HG02678 (cell line): ENCODE results near the gene GJC1.
"Not testable (repeated sequence)": the region's sequence is repeated elsewhere in the genome, so short reads cannot be mapped to it uniquely, and the experiment has no call there.

Source experiments
- ATAC-seq: cut with Tn5 transposase; IDR thresholded peaks from one replicate; pipeline ENCODE4 v1.9.1; 2021; ENCODE audit warnings: mild to moderate bottlenecking, moderate library complexity; ENCODE audit not compliant: unreplicated experiment

Gene GJC1

DNA sequence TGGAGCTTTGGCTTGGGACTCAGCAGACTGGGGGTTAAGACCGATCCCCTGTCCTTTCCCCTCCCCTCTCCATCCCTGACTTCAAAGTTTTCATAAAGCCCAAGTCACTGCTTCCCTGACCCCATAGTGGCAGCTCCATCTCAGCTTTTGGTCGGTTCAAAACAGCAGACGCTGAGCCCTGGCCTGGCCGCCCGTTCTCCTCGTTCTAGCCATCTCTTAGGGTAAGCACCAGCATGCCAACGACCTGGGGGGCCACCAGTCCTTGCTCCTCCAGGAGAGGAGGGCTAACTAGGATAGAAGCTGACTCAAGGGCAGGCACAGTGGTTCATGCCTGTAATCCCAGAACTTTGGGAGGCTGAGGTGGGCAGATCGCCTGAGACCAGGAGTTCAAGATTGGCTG is 16.1 kb upstream of the GJC1 start:
- no peak for ATAC-seq

DNA sequence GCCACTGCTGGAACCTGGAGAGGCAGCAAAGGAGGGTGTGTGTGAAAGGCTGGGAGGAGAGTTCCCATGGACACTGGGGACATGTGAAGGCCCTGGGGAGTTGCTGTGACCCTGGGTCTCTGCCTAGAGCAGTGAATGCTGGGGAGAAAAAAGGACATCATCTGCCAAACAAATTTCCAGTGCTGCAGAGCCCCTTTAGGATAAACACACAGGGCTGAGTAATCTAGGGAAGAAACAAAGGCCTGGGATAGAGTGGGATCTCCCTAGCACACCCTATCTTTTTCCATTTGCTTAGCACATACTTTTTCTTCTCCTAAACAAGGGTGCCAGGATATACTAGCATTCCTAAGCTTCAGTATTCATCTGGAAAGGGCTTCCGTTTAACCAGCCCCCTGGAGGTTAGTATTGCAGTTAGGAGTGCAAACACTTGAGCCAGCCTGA is 14.3 kb upstream of the GJC1 start:
- no peak for ATAC-seq

DNA sequence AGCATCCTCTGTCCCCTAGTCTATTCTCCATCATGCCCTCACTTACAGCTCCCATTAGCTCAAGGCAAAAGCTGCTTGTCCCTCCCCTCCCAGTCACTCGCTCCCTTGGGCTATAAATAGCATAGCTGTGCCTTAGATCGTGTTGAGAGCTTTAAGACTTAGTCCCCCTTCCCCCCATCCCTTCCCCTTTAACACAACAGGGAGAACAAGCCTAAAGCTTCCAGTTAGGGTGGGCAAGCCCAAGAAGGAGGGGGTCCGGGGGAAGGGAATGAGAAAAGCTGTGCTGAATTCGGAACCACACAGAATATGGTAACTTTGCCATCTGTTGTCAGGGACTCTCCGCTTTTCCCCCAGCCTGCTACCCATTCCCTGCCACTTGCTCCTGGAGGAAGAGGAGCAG is 12.7 kb upstream of the GJC1 start:
- ATAC-seq, result no peak

DNA sequence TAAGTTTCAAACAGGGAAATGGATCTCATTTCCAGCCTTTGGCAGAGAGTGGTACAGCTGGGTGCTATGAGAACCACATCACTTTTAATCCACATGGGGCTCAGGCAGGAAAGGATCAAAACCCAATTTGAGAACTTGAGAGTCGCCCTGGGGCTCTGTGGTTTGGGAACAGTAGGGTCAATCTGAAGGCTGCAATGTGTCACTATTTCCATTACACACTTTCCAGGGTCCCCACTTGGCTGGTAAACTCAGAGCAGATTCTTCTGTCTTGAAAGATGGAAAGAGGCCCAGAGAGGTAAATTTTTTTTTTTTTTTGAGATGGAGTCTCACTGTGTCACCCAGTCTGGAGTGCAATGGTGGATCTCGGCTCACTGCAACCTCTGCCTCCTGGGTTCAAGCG is 10.8 kb upstream of the GJC1 start:
- ATAC-seq, result no peak

DNA sequence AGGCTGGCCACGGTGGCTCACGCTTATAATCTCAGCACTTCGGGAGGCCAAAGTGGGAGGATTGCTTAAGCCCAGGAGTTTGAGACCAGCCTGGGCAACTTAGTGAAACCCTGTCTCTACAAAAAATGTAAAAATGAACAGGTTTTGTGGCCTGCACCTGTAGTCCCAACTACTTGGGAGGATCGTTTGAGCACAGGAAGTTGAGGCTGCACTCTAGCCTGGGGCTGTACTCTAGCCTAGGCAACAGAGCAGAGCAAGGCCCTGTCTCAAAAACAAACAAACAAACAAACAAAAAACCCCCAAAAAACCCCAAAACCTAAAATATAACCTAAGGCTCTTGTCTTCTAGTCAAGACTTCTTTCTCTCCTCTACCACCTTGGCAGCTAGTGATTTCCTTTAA is 10.2 kb upstream of the GJC1 start:
- no peak for ATAC-seq

DNA sequence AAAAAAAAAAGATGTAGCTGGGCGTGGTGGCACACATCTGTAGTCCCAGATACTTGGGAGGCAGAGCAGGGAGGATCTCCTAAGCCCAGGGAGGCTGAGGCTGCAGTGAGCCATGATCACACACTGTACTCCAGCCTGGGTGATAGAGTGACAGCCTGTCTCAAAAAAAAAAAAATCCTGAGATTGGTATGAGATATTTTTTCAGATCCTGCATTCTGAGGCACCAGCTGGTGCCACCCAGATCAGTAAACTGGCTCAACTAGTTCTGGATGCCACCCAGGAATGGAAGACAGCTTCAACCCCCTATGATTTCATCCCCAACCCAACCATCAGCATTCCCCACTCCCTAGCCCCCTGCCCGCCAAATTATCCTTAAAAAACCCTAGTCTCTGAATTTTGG is 7.1 kb upstream of the GJC1 start:
- no peak for ATAC-seq

DNA sequence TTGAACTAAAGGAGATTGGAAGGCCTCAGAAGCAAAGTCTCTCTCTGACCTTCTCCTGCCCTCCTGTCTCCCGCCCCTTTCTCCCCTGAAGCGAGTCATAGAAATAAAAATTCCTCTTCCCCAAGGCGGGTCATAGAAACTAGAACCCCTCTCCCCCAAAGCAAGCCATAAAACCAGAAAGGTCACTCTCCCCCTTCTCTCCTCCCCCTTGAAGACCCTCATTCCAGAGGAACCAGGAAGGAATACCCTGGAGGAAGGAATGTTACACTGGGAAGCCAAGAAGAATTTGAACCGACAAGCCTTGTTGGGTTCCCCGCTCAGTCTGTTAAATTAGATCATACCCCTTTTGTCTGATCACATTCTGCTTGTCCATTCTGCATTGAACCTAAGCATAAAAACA is 2.7 kb upstream of the GJC1 start:
- no peak for ATAC-seq

DNA sequence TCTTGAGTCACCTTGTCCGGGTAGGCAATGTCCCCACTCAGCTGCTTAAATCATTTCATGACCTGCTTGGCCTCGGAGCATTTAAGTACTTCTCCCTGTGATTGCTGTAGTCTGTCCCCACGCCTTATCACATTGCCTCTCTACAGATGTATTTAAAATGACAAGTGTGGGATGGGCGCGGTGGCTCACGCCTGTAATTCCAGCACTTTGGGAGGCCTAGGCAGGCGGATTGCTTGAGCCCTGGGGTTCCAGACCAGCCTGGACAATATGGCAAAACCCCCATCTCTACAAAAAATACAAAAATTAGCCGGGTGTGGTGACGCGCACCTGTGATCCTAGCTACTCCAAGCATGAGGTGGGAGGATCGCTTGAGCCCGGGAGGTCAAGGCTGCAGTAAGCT is 1.3 kb upstream of the GJC1 start:
- no peak for ATAC-seq

DNA sequence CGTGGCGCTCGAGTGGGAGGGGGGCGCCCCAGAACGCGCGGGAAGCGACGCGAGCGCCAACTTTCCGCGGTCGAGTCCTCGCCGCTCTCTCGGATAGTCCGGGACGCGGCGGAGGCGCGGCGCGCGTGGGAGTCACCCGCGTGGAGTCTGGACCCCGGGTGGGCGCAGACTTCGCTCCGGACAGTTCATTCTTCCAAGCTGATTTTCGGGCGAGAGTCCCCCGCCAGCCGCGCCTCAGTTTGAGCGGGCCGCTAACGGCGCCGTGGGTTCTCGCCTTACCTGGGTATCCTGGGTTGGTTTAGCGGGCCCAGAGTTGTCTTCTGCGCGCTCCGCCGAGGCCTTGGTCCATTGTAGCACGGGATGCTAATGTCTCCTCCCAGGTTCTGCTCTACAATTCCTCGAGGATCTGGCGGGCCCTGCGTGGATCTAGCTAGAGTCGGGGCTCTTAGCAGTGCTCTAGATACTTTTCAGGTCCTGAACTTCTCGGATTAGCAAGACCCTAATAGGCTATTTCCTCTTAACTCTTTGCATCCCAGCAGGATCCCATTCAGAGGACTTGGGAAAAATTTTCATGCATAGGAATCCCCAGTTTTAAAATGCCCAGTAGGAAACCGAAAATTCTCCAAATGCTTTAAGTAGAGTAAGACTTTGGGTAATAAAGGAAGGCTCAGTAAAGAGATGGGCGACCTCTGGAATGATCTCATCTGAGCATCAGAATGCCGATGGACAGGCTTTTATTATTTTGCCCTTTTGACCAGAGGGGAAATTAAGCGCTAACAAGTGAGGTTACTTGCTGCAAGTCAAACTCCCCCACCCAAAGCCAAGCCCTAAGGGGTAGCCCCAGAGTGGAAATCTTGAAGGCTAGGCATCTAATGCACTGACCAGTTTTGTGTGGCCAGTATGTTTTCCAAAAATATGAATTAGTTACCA is 537 bp upstream of the GJC1 start:
- no peak for ATAC-seq

DNA sequence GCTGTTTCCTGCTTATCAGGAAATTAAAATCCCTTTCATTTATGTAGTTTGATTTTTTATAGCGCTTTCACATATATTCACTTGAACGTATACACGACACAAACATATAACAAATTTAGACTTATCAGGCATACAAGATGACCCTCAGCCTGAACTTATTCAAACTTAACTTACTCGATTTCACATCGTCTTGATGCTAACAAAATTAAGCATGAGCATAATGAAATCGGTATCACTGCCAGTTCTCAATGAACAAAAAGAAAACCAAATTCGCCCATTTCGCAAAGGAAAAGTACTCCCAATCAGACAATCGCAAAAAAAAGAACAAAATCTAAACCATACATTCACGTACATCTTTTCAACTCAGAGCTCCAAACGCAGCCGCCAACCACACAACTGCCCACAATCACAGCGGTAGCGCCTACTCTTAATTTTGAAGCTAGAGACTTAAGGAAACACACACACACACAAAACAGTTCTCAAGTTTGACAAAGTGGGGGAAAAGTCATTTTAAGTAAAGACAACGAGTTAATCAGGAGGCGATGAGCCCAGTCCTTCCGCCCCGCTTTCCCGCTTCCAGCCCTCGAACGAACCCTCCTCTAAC is 1.1 kb downstream of the GJC1 start:
- ATAC-seq, result no peak

DNA sequence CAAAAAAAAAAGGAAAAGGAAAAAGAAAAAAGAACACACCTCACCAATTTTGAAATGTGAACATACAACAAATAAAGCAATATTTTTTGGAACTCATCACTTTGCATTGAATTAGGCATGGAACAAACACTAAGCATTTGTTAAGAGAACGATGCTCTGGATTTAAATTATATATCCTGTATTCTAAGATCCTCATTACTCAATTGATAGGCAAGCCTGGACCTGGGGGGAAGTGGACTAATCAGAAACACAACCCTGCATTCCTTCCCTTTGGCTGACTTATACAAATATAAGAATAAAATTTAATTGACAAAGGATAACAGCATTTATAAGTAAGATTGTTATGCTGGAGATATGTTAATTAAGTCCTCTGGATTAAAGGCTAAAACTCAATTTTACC is 2.2 kb downstream of the GJC1 start:
- no peak for ATAC-seq

DNA sequence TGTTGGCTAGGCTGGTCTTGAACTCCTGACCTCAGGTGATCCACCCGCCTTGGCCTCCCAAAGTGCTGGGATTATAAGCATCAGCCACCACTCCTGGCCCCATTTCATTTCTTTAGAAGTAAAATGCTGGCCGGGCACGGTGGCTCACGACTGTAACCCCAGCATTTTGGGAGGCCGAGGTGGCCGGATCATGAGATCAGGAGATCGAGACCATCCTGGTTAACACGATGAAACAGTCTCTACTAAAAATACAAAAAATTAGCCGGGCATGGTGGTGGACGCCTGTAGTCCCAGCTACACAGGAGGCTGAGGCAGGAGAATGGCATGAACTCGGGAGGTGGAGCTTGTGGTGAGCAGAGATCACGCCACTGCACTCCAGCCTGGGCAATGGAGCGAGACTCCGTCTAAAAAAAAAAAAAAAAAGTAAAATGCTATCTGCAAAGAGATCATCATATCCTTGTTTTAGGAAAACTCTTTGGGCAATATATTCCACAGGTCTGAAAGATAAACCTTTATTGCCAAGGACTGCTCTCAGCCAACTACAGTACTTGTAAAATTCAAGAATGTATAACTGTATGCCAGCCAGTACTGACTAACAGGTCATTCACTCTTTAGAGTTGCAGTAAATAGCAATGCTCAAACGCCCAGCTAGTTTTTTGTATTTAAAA is 3.8 kb downstream of the GJC1 start:
- ATAC-seq, result no peak

DNA sequence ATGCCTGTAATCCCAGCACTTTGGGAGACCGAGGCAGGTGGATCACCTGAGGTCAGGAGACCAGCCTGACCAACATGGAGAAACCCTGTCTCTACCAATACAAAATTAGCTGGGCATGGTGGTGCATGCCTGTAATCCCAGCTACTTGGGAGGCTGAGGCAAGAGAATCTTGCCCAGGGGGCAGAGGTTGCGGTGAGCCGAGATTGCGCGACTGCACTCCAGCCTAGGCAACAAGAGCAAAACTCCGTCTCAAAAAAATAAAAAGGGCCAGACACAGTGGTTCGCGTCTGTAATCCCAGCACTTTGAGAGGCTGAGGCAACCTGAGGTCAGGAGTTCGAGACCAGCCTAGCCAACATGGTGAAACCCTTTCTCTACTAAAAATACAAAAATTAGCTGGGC is 4.9 kb downstream of the GJC1 start:
- not testable (repeated sequence) for ATAC-seq

DNA sequence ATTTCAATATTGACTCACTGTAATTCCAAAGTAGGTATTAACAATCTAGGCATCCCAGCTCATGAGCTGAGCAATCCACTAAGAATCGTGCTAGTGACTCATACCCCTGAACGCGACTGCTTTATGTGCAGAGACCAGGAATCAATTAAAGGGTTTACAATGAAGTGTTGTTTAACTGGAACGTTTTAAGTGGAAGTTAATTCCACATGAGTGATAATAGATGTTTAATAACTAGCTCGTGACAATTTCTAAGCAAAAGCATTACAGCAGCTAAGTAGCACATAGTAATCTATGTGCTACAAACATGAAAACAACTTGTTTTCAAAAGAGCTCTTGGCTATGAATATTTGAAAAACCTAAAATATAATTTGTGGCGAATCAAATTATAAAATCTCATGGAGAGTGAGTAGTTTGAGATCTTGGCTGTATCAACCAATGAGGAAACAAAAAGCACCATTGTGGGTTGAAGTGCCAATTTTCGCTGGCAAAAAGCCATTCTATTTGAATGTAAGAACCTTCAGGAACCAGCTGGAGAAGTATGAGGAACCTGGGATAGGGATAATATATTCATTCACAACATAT is 9.4 kb downstream of the GJC1 start:
- ATAC-seq, result no peak

DNA sequence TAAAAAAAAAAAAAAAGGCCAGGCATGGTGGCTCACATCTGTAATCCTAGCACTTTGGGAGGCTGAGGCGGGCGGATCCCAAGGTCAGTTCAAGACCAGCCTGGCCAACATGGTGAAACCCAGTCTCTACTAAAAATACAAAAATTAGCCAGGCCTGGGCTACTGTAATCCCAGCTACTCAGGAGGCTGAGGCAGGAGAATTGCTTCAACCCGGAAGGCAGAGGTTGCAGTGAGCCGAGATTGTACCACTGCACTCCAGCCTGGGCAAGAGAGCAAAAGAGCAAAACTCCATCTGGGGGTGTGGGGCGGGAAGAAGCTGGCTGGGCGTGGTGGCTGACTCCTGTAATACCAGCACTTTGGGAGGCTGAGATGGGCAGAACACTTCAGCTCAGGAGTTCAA is 11.6 kb downstream of the GJC1 start:
- not testable (repeated sequence) for ATAC-seq

DNA sequence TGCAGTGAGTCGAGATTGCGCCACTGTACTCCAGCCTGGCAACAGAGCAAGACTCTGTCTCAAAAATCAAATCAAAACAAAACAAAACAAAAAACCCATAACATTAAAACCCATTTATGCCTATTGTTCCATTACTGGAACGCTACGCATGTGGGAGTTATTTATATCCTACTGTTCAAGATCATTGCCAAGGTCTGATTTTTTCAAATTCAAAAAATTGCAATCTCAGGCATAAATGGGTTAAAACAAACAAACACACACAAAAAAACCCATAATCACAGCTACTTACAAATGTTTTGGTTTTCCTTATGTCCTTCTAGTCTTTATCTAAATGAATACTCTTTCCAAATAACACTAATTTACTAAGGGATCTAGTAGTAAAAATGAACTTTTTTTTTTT is 17.8 kb downstream of the GJC1 start:
- no peak for ATAC-seq

DNA sequence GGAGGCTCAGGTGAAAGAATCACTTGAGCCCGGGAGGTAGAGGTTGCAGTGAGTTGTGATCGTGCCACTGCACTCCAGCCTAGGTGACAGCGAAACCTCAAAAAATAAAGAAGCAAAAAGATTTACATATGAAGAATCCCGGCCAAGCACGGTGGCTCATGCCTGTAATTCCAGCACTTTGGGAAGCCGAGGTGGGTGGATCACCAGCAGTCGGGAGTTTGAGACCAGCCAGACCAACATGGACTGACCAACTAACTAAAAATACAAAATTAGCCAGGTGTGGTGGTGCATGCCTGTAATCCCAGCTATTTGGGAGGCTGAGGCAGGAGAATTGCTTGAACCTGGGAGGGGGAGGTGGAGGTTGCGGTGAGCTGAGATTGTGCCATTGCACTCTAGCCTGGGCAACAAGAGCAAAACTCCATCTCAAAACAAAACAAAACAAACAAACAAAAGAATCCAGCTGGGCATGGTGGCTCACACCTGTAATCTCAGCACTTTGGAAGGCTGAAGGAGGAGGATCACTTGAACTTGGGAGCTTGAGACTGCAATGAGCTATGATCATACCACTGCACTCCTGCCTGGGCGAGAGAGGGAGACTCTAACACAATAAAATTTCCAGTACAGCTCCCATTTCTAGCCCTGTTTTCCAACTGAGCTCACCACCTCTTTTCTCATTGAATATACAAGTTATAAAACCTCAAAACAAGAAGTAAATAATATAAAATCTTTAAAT is 21.3 kb downstream of the GJC1 start:
- not testable (repeated sequence) for ATAC-seq

DNA sequence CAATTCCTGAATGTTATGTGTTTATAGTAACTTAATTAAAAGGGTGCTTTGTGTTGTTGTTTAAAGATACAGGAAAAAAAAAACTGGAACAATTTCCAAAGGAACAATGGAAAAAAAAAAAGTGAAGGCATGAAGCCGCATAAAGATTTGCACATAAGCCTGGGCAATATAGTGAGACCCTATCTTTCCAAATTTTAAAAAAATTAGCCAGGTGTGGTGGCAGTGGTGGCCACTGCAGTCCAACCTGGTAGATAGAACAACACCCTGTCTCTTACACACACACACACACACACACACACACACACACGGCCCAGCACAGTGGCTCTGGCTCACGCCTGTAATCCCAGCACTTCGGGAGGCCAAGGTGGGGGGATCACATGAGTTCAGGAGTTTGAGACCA is 21.9 kb downstream of the GJC1 start:
- no peak for ATAC-seq

DNA sequence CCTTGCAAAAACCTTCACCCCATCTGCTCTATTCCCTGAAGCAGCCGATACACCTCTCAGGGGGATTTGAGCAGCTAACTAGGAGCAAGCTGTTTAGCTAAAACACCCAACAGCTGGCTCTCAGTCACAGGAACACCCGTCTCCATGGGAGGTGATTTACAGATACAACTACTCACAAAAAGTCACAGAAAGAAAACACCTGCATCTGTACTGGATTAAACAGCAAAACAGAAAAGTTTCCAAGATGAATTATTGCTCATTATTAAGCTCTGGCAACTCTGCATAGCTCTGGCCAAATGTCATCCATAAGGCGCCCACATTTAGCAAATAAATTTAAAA is 22.3 kb downstream of the GJC1 start:
- ATAC-seq, result no peak

DNA sequence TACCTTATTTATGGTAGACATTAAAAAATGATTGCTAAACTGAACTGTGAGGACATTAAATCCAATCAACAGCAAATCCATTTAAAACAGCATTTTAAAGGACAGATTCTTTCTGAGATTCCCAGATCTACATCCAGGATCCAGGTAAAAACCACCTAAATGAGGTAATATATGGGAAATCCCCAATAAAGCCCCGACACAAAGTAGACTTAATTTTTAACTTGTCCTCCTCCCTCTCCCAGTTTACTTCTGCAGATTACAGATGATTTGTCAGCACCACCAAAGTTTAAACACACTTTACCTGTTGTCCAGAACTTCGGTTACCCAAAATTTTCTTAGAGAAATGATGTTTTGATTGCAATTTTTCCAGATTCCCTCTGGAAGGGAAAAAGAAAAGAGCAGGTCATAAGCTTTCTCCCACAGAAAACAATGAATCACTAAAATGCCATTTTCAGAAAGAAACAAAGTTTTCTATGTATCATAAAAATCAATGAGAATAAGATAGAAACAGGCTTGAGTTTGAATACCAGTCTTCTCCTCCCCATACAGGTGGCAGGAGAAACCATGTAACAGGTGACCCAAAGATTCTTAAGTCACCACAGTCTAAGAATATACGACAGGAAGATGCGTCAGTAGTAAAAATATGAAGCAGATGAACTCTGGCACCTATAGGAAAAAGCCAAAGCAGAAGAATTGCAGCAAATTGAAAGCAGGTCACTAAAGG is 22.8 kb downstream of the GJC1 start:
- no peak for ATAC-seq
